Upper lobe of right lung (tissue), 1 donor: ENCODE measurements around the gene NAP1L4. TPM values are rescaled to one million over a fixed set of nuclear protein-coding genes. Genes with fewer than 3 reads are reported as not detected.
A peak's percentile ranks its signal among the peaks of the same experiment; 100 is the strongest.

Source experiments
- ATAC-seq: fragments of 200-7000 bp; cut with Tn5 transposase; one replicate; pipeline ENCODE4 v1.9.1; 2020; ENCODE audit warnings: mild to moderate bottlenecking, moderate library complexity
- DNase-seq: peaks from one replicate; pipeline ENCODE4 v3.0.0-alpha.2; 2020
- H3K27ac ChIP-seq: fragments of 200-600 bp; one replicate; pipeline ENCODE4 v1.8.0; 2022
- H3K27me3 ChIP-seq: fragments of 200-600 bp; one replicate; pipeline ENCODE4 v1.8.0; 2022; ENCODE audit warnings: mild to moderate bottlenecking
- H3K36me3 ChIP-seq: fragments of 200-600 bp; one replicate; pipeline ENCODE4 v1.8.0; 2022
- H3K4me1 ChIP-seq: fragments of 200-600 bp; one replicate; pipeline ENCODE4 v1.8.0; 2022
- H3K4me3 ChIP-seq: fragments of 200-600 bp; one replicate; pipeline ENCODE4 v1.8.0; 2022; ENCODE audit warnings: mild to moderate bottlenecking
- H3K9me3 ChIP-seq: fragments of 200-600 bp; one replicate; pipeline ENCODE4 v1.8.0; 2022
- intact Hi-C: fragments of 100-400 bp; cut with DNase I; formaldehyde crosslinking; loops from one replicate; pipeline ENCODE4 v1.11.0; 2022
- total RNA-seq: library from RNA; stranded (reverse); fragmentation: NEBNext Ultra II Directional; extraction: Animal tissue kit (Norgen Biotek cat#: 25700); gene quantifications from one replicate; pipeline ENCODE4 v1.2.1, GENCODE V29; 2021
- TF ChIP-seq, protein P1 (sequence below): fragments of 200-600 bp; IDR thresholded peaks from one replicate; pipeline ENCODE4 v1.8.0; 2022; ENCODE audit warnings: antibody characterized with exemption
- donor health status: DM: no; HTN: yes; CAD: no; lungs with severe emphysema.

Gene NAP1L4
- total RNA-seq, 1 donor from 2014 or later, result 92.7 TPM

DNA sequence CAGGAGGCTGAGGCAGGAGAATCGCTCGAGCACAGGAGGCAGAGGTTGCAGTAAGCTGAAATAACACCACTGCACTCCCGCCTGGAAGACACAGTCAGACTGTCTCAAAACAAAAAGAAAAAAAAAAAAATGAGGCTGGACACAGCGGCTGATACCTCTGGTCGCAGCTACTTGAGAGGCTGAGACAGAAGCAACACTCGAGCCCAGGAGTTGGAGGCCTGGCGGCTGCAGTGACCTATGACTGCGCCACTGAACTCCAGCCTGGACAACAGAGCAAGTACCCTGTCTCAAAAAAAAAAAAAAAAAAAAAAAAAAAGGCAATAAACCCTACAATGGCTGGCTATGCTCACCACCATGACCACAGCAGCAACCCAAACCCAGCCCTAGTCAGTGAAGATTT is 11.0 kb downstream of the NAP1L4 start:
- Histone ChIP-seq H3K27me3 (no peaks in the 10 kb centered on the region), H3K27ac (no peak overlapping the region), H3K36me3 (peaks cover 30% of the 10 kb centered on the region), H3K4me3 (no peak overlapping the region), H3K4me1 (peaks cover 12% of the 10 kb centered on the region), H3K9me3 (no peaks in the 10 kb centered on the region)
- DNase-seq (no peak), ATAC-seq (no peak)
- intact Hi-C loops, result no loop called here
- TF ChIP-seq, protein P1, sequence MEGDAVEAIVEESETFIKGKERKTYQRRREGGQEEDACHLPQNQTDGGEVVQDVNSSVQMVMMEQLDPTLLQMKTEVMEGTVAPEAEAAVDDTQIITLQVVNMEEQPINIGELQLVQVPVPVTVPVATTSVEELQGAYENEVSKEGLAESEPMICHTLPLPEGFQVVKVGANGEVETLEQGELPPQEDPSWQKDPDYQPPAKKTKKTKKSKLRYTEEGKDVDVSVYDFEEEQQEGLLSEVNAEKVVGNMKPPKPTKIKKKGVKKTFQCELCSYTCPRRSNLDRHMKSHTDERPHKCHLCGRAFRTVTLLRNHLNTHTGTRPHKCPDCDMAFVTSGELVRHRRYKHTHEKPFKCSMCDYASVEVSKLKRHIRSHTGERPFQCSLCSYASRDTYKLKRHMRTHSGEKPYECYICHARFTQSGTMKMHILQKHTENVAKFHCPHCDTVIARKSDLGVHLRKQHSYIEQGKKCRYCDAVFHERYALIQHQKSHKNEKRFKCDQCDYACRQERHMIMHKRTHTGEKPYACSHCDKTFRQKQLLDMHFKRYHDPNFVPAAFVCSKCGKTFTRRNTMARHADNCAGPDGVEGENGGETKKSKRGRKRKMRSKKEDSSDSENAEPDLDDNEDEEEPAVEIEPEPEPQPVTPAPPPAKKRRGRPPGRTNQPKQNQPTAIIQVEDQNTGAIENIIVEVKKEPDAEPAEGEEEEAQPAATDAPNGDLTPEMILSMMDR, result no peak

DNA sequence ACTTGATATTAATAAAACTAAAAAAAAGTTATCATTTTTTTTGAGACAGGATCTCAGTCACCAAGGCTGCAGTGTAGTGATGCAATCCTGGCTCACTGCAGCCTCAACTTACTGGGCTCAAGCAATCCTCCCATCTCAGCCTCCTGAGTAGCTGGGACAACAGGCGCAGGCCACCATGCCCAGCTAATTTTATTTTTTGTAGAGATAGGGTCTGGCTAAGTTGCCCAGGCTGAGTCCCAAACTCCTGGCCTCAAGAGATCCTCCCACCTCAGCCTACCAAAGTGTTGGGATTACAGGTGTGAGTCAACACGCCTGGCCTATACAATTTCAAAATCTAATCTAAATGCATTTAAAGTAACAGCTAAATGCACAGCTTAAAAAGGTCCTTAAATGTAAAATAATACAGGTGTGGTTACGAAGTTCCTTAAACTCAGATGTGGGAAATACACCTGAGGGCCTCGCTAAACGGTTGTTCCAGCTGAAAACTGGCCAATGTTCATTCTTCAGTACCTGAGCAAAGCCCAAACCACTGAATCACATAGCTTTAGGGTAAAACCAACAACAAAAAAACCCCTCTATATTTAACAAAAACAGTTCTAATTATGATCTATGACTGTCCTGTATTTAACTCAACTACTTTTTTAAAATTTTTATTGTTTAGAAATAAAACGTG is 11.8 kb downstream of the NAP1L4 start:
- intact Hi-C loops, result no loop called here
- Histone ChIP-seq H3K36me3 (peaks cover 38% of the 10 kb centered on the region), H3K4me1 (peaks cover 12% of the 10 kb centered on the region), H3K27ac (no peak overlapping the region), H3K4me3 (no peak overlapping the region), H3K9me3 (no peaks in the 10 kb centered on the region), H3K27me3 (no peaks in the 10 kb centered on the region)
- DNase-seq, result no peak
- no peak for ATAC-seq
- TF ChIP-seq, protein P1, result no peak

DNA sequence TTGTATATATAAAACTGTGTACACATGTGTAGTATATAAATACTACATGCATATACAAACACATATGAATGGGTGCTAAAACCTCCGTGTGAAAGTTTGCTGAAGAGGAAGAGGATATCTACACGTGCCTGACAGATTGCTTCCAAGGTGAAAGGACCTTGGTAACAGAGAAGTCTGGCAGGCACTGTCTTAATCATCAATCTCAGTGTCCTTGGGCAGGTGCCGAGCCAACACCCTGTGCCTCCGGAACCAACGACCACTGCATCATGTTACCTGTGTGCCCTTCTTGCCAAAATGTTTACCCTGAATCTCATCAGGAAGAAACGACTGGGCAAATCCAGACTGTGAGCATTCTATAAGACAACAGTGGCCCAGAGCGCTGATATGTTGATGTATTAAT is 15.0 kb downstream of the NAP1L4 start:
- H3K27ac ChIP-seq, result no peak overlapping the region
- intact Hi-C loops, result no loop called here
- no peaks in the 10 kb centered on the region for H3K9me3 ChIP-seq
- DNase-seq (no peak), ATAC-seq (no peak)
- H3K4me1 ChIP-seq, result peaks cover 5% of the 10 kb centered on the region
- TF ChIP-seq, protein P1, result no peak
- peaks cover 70% of the 10 kb centered on the region for H3K36me3 ChIP-seq
- no peaks in the 10 kb centered on the region for H3K27me3 ChIP-seq
- H3K4me3 ChIP-seq, result no peak overlapping the region

DNA sequence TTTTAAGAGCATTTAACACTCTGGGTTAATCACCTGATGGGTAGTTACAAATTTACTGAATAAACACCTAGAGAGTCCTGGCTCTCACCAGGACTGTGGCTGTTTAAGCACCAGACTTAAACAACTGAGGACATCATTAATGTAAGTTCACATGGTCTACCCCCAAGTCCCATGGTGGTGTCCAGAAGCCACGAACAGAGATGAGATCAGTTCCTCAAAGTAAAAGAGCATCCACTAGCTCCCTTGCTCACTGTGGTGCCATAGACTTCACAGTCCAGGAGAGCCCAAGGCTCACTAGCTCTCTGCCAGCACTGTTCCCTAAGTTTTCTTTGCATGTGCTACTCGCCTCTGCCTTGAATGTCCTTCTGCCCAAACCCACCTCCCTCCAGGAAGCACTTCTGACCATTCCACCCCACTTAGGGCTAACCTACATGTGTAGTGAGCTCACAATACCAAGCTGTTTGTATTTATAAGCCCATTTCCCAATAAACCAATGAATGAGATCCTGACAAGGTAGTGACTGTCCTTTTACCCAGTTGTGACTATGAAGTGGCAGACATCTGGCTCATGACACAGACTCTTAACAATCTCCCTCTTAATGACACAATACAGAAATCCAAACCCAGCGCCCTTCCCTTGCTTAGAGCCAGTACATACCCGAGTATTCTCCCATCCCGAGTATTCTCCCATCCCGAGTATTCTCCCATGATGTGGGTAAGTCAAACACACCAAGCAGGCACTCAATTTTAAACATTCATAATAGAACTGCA is 15.7 kb downstream of the NAP1L4 start:
- Histone ChIP-seq H3K27ac (no peak overlapping the region), H3K36me3 (peaks cover 76% of the 10 kb centered on the region), H3K9me3 (no peaks in the 10 kb centered on the region), H3K4me1 (no peaks in the 10 kb centered on the region), H3K27me3 (no peaks in the 10 kb centered on the region), H3K4me3 (no peak overlapping the region)
- DNase-seq (no peak), ATAC-seq (no peak)
- intact Hi-C loops, result no loop called here
- TF ChIP-seq, protein P1, result no peak

DNA sequence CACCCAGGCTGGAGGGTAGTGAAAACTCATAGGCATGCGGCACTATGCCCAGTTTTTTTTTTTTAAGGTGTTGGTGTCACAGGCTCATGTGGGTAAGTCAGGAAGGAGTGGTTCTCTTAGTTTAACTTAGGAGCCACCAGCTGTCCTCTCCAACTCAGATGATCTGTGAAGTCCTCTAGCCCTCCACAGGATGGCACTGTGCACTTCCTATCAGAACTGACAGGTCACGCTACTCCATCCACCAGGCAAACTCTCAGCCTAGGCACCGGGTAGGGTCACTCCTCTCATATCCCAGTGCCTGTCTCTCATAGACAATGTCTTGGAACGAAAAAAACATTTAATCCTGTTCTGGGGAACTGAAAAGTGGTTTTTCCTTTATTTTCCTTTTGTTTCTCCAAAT is 16.5 kb downstream of the NAP1L4 start:
- DNase-seq (no peak), ATAC-seq (peak; percentile 75)
- no peaks in the 10 kb centered on the region for H3K4me1 ChIP-seq
- H3K27me3 ChIP-seq, result no peaks in the 10 kb centered on the region
- H3K36me3 ChIP-seq, result peaks cover 85% of the 10 kb centered on the region
- H3K4me3 ChIP-seq, result no peak overlapping the region
- H3K27ac ChIP-seq, result no peak overlapping the region
- H3K9me3 ChIP-seq, result no peaks in the 10 kb centered on the region
- TF ChIP-seq, protein P1, result peak; percentile 40
- intact Hi-C loops, result no loop called here
